Measurements from ENCODE around the gene HLCS. TPM values are rescaled to one million over a fixed set of nuclear protein-coding genes. Genes with fewer than 3 reads are reported as not detected.

HLCS gene
- total RNA-seq, 1 donor from 2014 or later = 25.0 TPM

DNA sequence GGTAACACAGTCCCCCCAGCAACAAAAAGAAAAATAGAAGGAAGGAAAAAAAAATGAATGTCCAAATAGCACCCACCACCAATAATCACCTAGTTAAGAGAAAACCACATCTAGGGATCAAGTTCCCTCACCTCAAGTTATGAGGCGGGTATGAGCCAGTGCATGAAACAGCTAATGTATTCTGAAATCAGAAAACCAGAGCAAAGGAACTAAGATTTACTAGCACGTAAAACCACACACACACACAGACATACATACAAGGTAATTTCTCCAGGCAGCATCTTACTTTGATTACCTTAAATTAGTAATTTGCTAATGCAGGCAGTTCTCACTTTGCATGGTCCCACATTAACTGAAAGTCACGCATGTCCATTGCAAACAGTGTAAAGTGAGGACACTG lies 109.8 kb downstream of the HLCS start:
- H3K4me3 Mint-ChIP-seq = no peak overlapping the region
- no peak overlapping the region for H3K4me3 ChIP-seq
- H3F3A ChIP-seq (ENCODE audit: low read depth) = no peaks in the 10 kb centered on the region

DNA sequence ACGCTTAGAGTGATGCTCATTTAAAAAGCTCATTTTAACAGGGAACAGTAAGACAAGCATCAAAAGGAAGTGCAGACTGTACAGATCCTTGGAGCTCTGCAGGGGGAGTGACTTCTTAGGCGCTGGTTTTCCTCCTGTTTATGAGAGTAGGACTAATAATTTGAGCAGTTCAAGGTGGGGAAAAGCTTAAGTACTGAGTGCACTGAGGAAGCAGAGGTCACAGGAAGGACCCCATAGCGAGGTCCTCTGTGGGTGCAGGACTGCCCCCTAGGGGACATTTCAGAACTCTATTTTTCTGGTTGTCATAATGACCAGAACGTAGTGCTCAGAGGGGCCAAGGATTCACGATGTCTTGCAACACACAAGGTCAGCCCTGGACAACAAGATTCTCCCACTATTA lies 112.1 kb downstream of the HLCS start:
- no peak overlapping the region for H3K27ac Mint-ChIP-seq
- H3K9me3 Mint-ChIP-seq = no peaks in the 10 kb centered on the region
- peaks cover 24% of the 10 kb centered on the region for H3K4me1 Mint-ChIP-seq
- H3K79me2 ChIP-seq (ENCODE audit: low read depth) = no peaks in the 10 kb centered on the region
- H3F3A ChIP-seq (ENCODE audit: low read depth) = no peaks in the 10 kb centered on the region
- H3K27me3 ChIP-seq = no peaks in the 10 kb centered on the region
- H3K4me3 Mint-ChIP-seq = no peak overlapping the region
- H3K27ac ChIP-seq = no peak overlapping the region
- H3K9ac ChIP-seq = no peak overlapping the region
- H3K4me3 ChIP-seq = no peak overlapping the region
- TF ChIP-seq EZH2phosphoT487 (IDR thresholded peaks at IDR 0.05) = no peak
- TF ChIP-seq, protein P1, sequence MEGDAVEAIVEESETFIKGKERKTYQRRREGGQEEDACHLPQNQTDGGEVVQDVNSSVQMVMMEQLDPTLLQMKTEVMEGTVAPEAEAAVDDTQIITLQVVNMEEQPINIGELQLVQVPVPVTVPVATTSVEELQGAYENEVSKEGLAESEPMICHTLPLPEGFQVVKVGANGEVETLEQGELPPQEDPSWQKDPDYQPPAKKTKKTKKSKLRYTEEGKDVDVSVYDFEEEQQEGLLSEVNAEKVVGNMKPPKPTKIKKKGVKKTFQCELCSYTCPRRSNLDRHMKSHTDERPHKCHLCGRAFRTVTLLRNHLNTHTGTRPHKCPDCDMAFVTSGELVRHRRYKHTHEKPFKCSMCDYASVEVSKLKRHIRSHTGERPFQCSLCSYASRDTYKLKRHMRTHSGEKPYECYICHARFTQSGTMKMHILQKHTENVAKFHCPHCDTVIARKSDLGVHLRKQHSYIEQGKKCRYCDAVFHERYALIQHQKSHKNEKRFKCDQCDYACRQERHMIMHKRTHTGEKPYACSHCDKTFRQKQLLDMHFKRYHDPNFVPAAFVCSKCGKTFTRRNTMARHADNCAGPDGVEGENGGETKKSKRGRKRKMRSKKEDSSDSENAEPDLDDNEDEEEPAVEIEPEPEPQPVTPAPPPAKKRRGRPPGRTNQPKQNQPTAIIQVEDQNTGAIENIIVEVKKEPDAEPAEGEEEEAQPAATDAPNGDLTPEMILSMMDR (IDR thresholded peaks at IDR 0.05) = peak; percentile 89
- no peak overlapping the region for H3K4me2 ChIP-seq
- H2AFZ ChIP-seq (replicated peaks) = no peak overlapping the region
- H3K36me3 Mint-ChIP-seq = no peaks in the 10 kb centered on the region
- peaks cover 14% of the 10 kb centered on the region for H3K4me1 ChIP-seq
- peaks cover 2% of the 10 kb centered on the region for H3K27me3 Mint-ChIP-seq (ENCODE audit: insufficient read depth, low read depth)
- no peaks in the 10 kb centered on the region for H3K36me3 ChIP-seq
- peak; percentile 84 for DNase-seq (ENCODE audit: low spot score)
- no peaks in the 10 kb centered on the region for H3K9me3 ChIP-seq (ENCODE audit: low read depth)
- no peaks in the 10 kb centered on the region for H4K20me1 ChIP-seq (ENCODE audit: low read depth)

More for the DNA sequence above, 109.8 kb downstream of the HLCS start:
- no peaks in the 10 kb centered on the region for H3K36me3 ChIP-seq
- H2AFZ ChIP-seq (replicated peaks) = no peak overlapping the region
- no peak overlapping the region for H3K9ac ChIP-seq
- H3K9me3 ChIP-seq (ENCODE audit: low read depth) = no peaks in the 10 kb centered on the region
- peaks cover 11% of the 10 kb centered on the region for H3K4me1 ChIP-seq
- Mint-ChIP-seq H3K27ac (no peak overlapping the region), H3K4me1 (peaks cover 26% of the 10 kb centered on the region), H3K9me3 (no peaks in the 10 kb centered on the region), H3K36me3 (no peaks in the 10 kb centered on the region), H3K27me3 (ENCODE audit: insufficient read depth, low read depth) (peaks cover 4% of the 10 kb centered on the region)
- H3K27me3 ChIP-seq = no peaks in the 10 kb centered on the region
- H4K20me1 ChIP-seq (ENCODE audit: low read depth) = no peaks in the 10 kb centered on the region
- H3K4me2 ChIP-seq = no peak overlapping the region
- DNase-seq (ENCODE audit: low spot score) = no peak
- TF ChIP-seq EZH2phosphoT487 (IDR thresholded peaks at IDR 0.05) (no peak), EZH2 (IDR thresholded peaks at IDR 0.05) (no peak)
- TF ChIP-seq, protein P1 (IDR thresholded peaks at IDR 0.05) = no peak
- no peaks in the 10 kb centered on the region for H3K79me2 ChIP-seq (ENCODE audit: low read depth)
- H3K27ac ChIP-seq = no peak overlapping the region

DNA sequence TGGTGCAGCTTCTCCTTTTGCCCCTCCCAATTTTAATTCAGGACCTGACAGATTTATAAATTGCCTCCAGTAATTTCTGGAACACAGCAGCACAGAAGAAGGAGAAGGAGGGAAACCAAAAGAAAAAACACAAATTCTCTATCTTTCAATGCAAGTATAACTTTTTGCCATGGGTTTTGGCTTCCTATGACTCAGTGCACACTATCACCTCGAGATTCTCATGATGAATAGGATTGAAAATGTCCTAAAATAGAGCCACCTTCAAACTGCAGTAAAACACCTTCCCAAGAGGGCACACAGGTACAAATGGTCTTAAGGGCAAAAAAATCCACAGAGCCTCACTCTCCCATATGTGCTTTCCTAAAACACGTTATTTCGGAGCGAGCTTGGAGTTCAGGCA lies 113.6 kb downstream of the HLCS start:
- H3K27me3 Mint-ChIP-seq (ENCODE audit: insufficient read depth, low read depth) = peaks cover 2% of the 10 kb centered on the region

More for the DNA sequence above, 113.6 kb downstream of the HLCS start:
- no peaks in the 10 kb centered on the region for H3K9me3 ChIP-seq (ENCODE audit: low read depth)
- no peaks in the 10 kb centered on the region for H3K36me3 Mint-ChIP-seq
- peaks cover 18% of the 10 kb centered on the region for H3K4me1 ChIP-seq
- no peak overlapping the region for H3K4me3 ChIP-seq
- no peak overlapping the region for H3K27ac Mint-ChIP-seq
- H3K27me3 ChIP-seq = no peaks in the 10 kb centered on the region
- peaks cover 28% of the 10 kb centered on the region for H3K4me1 Mint-ChIP-seq
- no peaks in the 10 kb centered on the region for H3K79me2 ChIP-seq (ENCODE audit: low read depth)
- no peaks in the 10 kb centered on the region for H3K9me3 Mint-ChIP-seq
- H3F3A ChIP-seq (ENCODE audit: low read depth) = no peaks in the 10 kb centered on the region
- no peak overlapping the region for H3K4me3 Mint-ChIP-seq
- H3K9ac ChIP-seq = no peak overlapping the region
- no peak overlapping the region for H2AFZ ChIP-seq (replicated peaks)
- no peak for TF ChIP-seq EZH2phosphoT487 (IDR thresholded peaks at IDR 0.05)
- TF ChIP-seq, protein P1 (IDR thresholded peaks at IDR 0.05) = no peak
- TF ChIP-seq EZH2 (IDR thresholded peaks at IDR 0.05) = no peak
- no peak overlapping the region for H3K4me2 ChIP-seq
- H3K36me3 ChIP-seq = no peaks in the 10 kb centered on the region
- DNase-seq (ENCODE audit: low spot score) = no peak
- H3K27ac ChIP-seq = no peak overlapping the region
- no peaks in the 10 kb centered on the region for H4K20me1 ChIP-seq (ENCODE audit: low read depth)
